Neuronal stem cell (in vitro differentiated cells): ENCODE results near the gene CYP3A4.
A peak's percentile ranks its signal among the peaks of the same experiment; 100 is the strongest.

Experiments used
- DNase-seq: peaks from one replicate; pipeline ENCODE4 v3.0.0-alpha.2; 2013; ENCODE audit warnings: low spot score
- H2AFZ ChIP-seq: one replicate; pipeline ENCODE4 v1.6.1; 2013; ENCODE audit warnings: mild to moderate bottlenecking, low read length, inconsistent platforms
- H2AK5ac ChIP-seq: 2 replicates; pipeline ENCODE4 v1.6.1; 2013; ENCODE audit warnings: low read depth, mild to moderate bottlenecking, inconsistent platforms, low read length, moderate library complexity, mixed read lengths
- H2BK120ac ChIP-seq: 2 replicates; pipeline ENCODE4 v1.6.1; 2013; ENCODE audit warnings: low read depth, mild to moderate bottlenecking, inconsistent platforms, low read length, moderate library complexity, mixed read lengths
- H2BK12ac ChIP-seq: one replicate; pipeline ENCODE4 v1.6.1; 2013; ENCODE audit warnings: low read length, inconsistent platforms
- H2BK15ac ChIP-seq: 2 replicates; pipeline ENCODE4 v1.6.1; 2013; ENCODE audit warnings: mild to moderate bottlenecking, low read length, inconsistent platforms, mixed read lengths
- H2BK5ac ChIP-seq: one replicate; pipeline ENCODE4 v1.6.1; 2013; ENCODE audit warnings: inconsistent platforms, mild to moderate bottlenecking, low read length, moderate library complexity
- H3K14ac ChIP-seq: one replicate; pipeline ENCODE4 v1.6.1; 2013; ENCODE audit warnings: low read length, inconsistent platforms
- H3K18ac ChIP-seq: 2 replicates; pipeline ENCODE4 v1.6.1; 2013; ENCODE audit warnings: low read length, inconsistent platforms
- H3K23ac ChIP-seq: 2 replicates; pipeline ENCODE4 v1.6.1; 2013; ENCODE audit warnings: low read depth, mild to moderate bottlenecking, mixed read lengths, low read length, inconsistent platforms; ENCODE audit not compliant: poor library complexity
- H3K27ac ChIP-seq: replicated peaks from 3 replicates; pipeline ENCODE4 v1.5.1; 2013; ENCODE audit warnings: low read length, inconsistent platforms
- H3K27me3 ChIP-seq, 3 experiments: 2 replicates each; pipeline ENCODE4 v1.6.1; 2013; ENCODE audit warnings: low read length in 3 of 3, mild to moderate bottlenecking in 2 of 3, inconsistent platforms in 1 of 3, low read depth in 1 of 3, mixed read lengths in 1 of 3, moderate library complexity in 1 of 3; ENCODE audit not compliant: control insufficient read depth in 3 of 3, insufficient read depth in 3 of 3
- H3K36me3 ChIP-seq, 2 donors: replicated peaks in 1 of 2; 2 replicates each; pipeline ENCODE4 v1.6.1; 2013; ENCODE audit warnings: low read length in 2 of 2; ENCODE audit not compliant: control insufficient read depth in 2 of 2, insufficient read depth in 2 of 2
- H3K4ac ChIP-seq: 2 replicates; pipeline ENCODE4 v1.6.1; 2013; ENCODE audit warnings: inconsistent platforms, mild to moderate bottlenecking, low read length, moderate library complexity
- H3K4me1 ChIP-seq, 2 donors: 1 replicate in 1 of 2; 2 replicates in 1 of 2; pipeline ENCODE4 v1.6.1; 2013; ENCODE audit warnings: low read length in 2 of 2, low read depth in 1 of 2; ENCODE audit not compliant: control insufficient read depth in 2 of 2, insufficient read depth in 1 of 2
- H3K4me2 ChIP-seq: one replicate; pipeline ENCODE4 v1.6.1; 2013; ENCODE audit warnings: mild to moderate bottlenecking, low read length, inconsistent platforms; ENCODE audit not compliant: insufficient read depth, poor library complexity, severe bottlenecking
- H3K4me3 ChIP-seq, 2 donors: 2 replicates each; pipeline ENCODE4 v1.5.1; 2013; ENCODE audit warnings: low read length in 2 of 2, mild to moderate bottlenecking in 2 of 2, inconsistent platforms in 1 of 2, moderate library complexity in 1 of 2
- H3K79me1 ChIP-seq: one replicate; pipeline ENCODE4 v1.6.1; 2013; ENCODE audit warnings: low read depth, mild to moderate bottlenecking, inconsistent platforms, low read length, moderate library complexity
- H3K9ac ChIP-seq: one replicate; pipeline ENCODE4 v1.6.1; 2013; ENCODE audit warnings: mild to moderate bottlenecking, low read depth, low read length, inconsistent platforms; ENCODE audit not compliant: poor library complexity
- H3K9me3 ChIP-seq, 2 donors: replicated peaks in 1 of 2; 2 replicates each; pipeline versions ENCODE3 to v1.6.1; 2013; ENCODE audit warnings: low read length in 2 of 2, mild to moderate bottlenecking in 2 of 2, inconsistent platforms in 1 of 2, low read depth in 1 of 2, mixed read lengths in 1 of 2, moderate library complexity in 1 of 2; ENCODE audit not compliant: control insufficient read depth in 2 of 2, insufficient read depth in 1 of 2
- H4K8ac ChIP-seq: one replicate; pipeline ENCODE4 v1.6.1; 2013; ENCODE audit warnings: low read depth, mild to moderate bottlenecking, inconsistent platforms, low read length, moderate library complexity
- H4K91ac ChIP-seq: one replicate; pipeline ENCODE4 v1.6.1; 2013; ENCODE audit warnings: low read length, low read depth, mild to moderate bottlenecking, inconsistent platforms; ENCODE audit not compliant: poor library complexity
- WGBS, 2 donors: extraction: QIAGEN DNeasy Blood & Tissue Kit; methylation state at CpG; one replicate each; pipeline ENCODE4 v1.1.7; 2013; ENCODE audit warnings: missing lambda C conversion rate in 2 of 2, mixed read lengths in 1 of 2; ENCODE audit not compliant: insufficient read length in 2 of 2, insufficient replicate concordance in 1 of 2; ENCODE audit errors: extremely low coverage in 2 of 2; 5-methylcytosine and 5-hydroxymethylcytosine counted together

The CYP3A4 gene

DNA sequence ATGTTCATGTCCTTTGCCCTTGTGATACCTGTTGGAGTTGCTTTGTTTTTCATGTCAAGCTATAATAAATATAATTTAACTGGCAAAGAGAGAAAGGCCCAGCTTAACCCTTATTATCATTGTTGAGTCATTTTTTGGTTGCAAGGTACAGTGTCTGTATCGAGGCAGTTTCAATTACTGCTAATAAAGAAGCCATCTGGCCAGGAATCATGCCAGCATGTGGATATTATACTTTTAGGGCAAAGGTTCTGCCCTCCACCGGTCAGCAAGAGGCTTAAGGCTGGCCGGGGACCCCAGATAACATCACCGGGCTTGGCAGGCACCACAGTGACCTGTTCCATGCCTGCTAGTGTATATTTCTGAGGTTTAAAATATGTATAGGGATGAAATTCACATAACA lies 9.0 kb upstream of the CYP3A4 start:
- H3K4me1 ChIP-seq = no peaks in the 10 kb centered on the region
- H2BK5ac ChIP-seq = no peak overlapping the region
- H2AFZ ChIP-seq = no peak overlapping the region

GRCh38 chr7:99791667-99792369 lies 7.8 kb upstream of the CYP3A4 start:
- Histone ChIP-seq H3K14ac (no peak overlapping the region), H2BK120ac (no peak overlapping the region), H2AK5ac (no peak overlapping the region), H2AFZ (no peak overlapping the region), H4K91ac (no peak overlapping the region), H3K4ac (no peak overlapping the region), H3K4me2 (no peak overlapping the region), H3K23ac (no peak overlapping the region), H3K9ac (no peak overlapping the region), H4K8ac (no peak overlapping the region), H3K9me3 (no peaks in the 10 kb centered on the region), H3K18ac (no peak overlapping the region), H3K36me3 (no peaks in the 10 kb centered on the region), H3K79me1 (no peaks in the 10 kb centered on the region), H2BK15ac (no peak overlapping the region), H2BK12ac (no peak overlapping the region), H3K27ac (no peak overlapping the region), H3K27me3 (peaks cover 0 to 17% (median 0%) of the 10 kb centered on the region in 3 experiments), H2BK5ac (no peak overlapping the region), H3K4me3 (peak overlapping the region in 1 of 2 donors; percentile 8), H3K4me1 (no peaks in the 10 kb centered on the region)
- DNase-seq = no peak
- no CpG with 5 or more reads among the region's 5 CpGs for WGBS, 2 donors

More for the DNA sequence above, 9.0 kb upstream of the CYP3A4 start:
- H3K23ac ChIP-seq = no peak overlapping the region
- H2BK15ac ChIP-seq = no peak overlapping the region
- H3K27ac ChIP-seq = no peak overlapping the region
- no peak overlapping the region for H4K91ac ChIP-seq
- no peak overlapping the region for H2BK120ac ChIP-seq
- DNase-seq = no peak
- H2BK12ac ChIP-seq = no peak overlapping the region
- no peak overlapping the region for H3K4ac ChIP-seq
- no peak overlapping the region for H3K4me2 ChIP-seq
- H3K27me3 ChIP-seq = peaks cover 0 to 14% (median 0%) of the 10 kb centered on the region in 3 experiments
- H3K79me1 ChIP-seq = no peaks in the 10 kb centered on the region
- no peak overlapping the region for H4K8ac ChIP-seq
- H3K18ac ChIP-seq = no peak overlapping the region
- H2AK5ac ChIP-seq = no peak overlapping the region
- H3K9ac ChIP-seq = no peak overlapping the region
- H3K9me3 ChIP-seq = no peaks in the 10 kb centered on the region
- H3K14ac ChIP-seq = no peak overlapping the region
- H3K4me3 ChIP-seq = no peak overlapping the region
- H3K36me3 ChIP-seq = no peaks in the 10 kb centered on the region
- WGBS, 2 donors = no CpG with 5 or more reads among the region's 4 CpGs

GRCh38 chr7:99791021-99791420 lies 7.0 kb upstream of the CYP3A4 start:
- H3K36me3 ChIP-seq = no peaks in the 10 kb centered on the region
- H2BK120ac ChIP-seq = no peak overlapping the region
- H3K4ac ChIP-seq = no peak overlapping the region
- no peaks in the 10 kb centered on the region for H3K79me1 ChIP-seq
- H3K18ac ChIP-seq = no peak overlapping the region
- no peak overlapping the region for H3K27ac ChIP-seq
- H2BK15ac ChIP-seq = no peak overlapping the region
- H3K23ac ChIP-seq = no peak overlapping the region
- DNase-seq = no peak
- no peak overlapping the region for H4K8ac ChIP-seq
- no peaks in the 10 kb centered on the region for H3K4me1 ChIP-seq
- H2BK12ac ChIP-seq = no peak overlapping the region
- H3K4me2 ChIP-seq = no peak overlapping the region
- no peak overlapping the region for H2BK5ac ChIP-seq
- H3K9me3 ChIP-seq = no peaks in the 10 kb centered on the region
- H2AK5ac ChIP-seq = no peak overlapping the region
- no peak overlapping the region for H3K4me3 ChIP-seq
- no peak overlapping the region for H3K14ac ChIP-seq
- H3K9ac ChIP-seq = no peak overlapping the region
- H4K91ac ChIP-seq = no peak overlapping the region
- H3K27me3 ChIP-seq = peaks cover 0 to 20% (median 0%) of the 10 kb centered on the region in 3 experiments
- no CpG with 5 or more reads among the region's 1 CpG for WGBS, 2 donors
- H2AFZ ChIP-seq = no peak overlapping the region

DNA sequence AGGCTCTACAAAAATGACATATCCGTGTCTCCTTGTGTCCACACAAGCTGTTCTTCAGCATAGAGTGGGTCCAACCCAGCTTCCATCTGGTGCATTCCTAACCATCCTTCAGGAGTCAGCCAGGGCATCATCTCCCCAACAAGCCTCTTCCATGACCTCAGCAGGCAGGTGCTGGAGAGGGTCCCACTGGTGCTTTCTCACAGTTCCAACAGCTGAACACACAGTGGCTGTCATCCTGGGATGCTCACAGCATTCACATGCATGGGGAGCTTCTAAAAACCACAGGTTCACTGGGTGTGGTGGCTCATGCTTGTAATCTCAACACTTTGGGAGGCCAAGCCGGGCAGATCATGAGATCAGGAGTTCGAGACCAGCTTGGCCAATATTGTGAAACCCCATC lies 6.4 kb upstream of the CYP3A4 start:
- H3K27ac ChIP-seq = no peak overlapping the region
- no peak overlapping the region for H2BK5ac ChIP-seq
- no peak overlapping the region for H3K18ac ChIP-seq
- no peak overlapping the region for H3K4ac ChIP-seq
- no peak overlapping the region for H2BK15ac ChIP-seq
- H3K14ac ChIP-seq = no peak overlapping the region
- H3K23ac ChIP-seq = no peak overlapping the region
- H2BK120ac ChIP-seq = no peak overlapping the region
- no peak overlapping the region for H2AFZ ChIP-seq
- H3K4me2 ChIP-seq = no peak overlapping the region
- H3K9ac ChIP-seq = no peak overlapping the region
- H3K36me3 ChIP-seq = no peaks in the 10 kb centered on the region
- H3K9me3 ChIP-seq = no peaks in the 10 kb centered on the region
- no peak overlapping the region for H4K8ac ChIP-seq
- no peak for DNase-seq
- H2BK12ac ChIP-seq = no peak overlapping the region
- H3K27me3 ChIP-seq = peaks cover 0 to 20% (median 0%) of the 10 kb centered on the region in 3 experiments
- H3K79me1 ChIP-seq = no peaks in the 10 kb centered on the region
- WGBS, 2 donors = no CpG with 5 or more reads among the region's 3 CpGs
- no peak overlapping the region for H3K4me3 ChIP-seq
- no peak overlapping the region for H4K91ac ChIP-seq
- no peak overlapping the region for H2AK5ac ChIP-seq
- H3K4me1 ChIP-seq = no peaks in the 10 kb centered on the region
